GM18505 (cell line): ENCODE measurements around the gene PREB.

ENCODE experiments used
- ATAC-seq: cut with Tn5 transposase; IDR thresholded peaks from one replicate; pipeline ENCODE4 v1.9.1; 2021; ENCODE audit not compliant: unreplicated experiment
- POLR2A ChIP-seq: IDR thresholded peaks from 4 replicates; pipeline ENCODE4 v1.6.1; 2011; ENCODE audit warnings: borderline replicate concordance; ENCODE audit not compliant: insufficient read depth, insufficient read length; ENCODE audit errors: extremely low read depth

The PREB gene

GRCh38 chr2:27162151-27163121 is 28.0 kb upstream of the PREB start:
- no peak for TF ChIP-seq POLR2A
- ATAC-seq = no peak

- no peak for TF ChIP-seq POLR2A
- no peak for ATAC-seq
Measured at GRCh38 chr2:27160191-27160590, 25.8 kb upstream of the PREB start.

GRCh38 chr2:27159271-27159670 is 24.8 kb upstream of the PREB start:
- ATAC-seq = no peak

DNA sequence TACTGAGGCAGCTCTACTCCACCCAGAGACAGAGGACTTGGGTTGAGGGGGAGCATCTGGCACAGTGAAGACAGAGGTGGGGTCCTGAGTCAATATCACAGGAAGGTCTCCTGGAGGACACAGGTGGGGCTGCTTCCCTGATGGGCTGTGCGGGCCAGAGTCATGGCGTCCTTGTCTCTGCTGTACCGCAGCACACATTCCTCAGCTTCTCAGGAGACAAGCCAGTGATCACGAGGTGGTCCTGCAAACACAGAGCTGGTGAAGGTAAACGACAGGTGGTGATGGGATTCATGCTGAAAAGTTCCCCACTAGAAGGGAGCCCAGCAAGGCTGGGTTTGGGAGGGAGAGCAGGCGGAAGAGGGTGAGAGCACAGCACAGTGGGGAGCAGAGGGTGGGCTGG is 24.0 kb upstream of the PREB start:
- no peak for TF ChIP-seq POLR2A
- no peak for ATAC-seq

More at GRCh38 chr2:27159271-27159670, 24.8 kb upstream of the PREB start:
- no peak for TF ChIP-seq POLR2A

- no peak for ATAC-seq
- TF ChIP-seq POLR2A = no peak
Measured at GRCh38 chr2:27155069-27155520, 20.7 kb upstream of the PREB start.

GRCh38 chr2:27154488-27154887 is 20.1 kb upstream of the PREB start:
- TF ChIP-seq POLR2A = no peak
- no peak for ATAC-seq

- TF ChIP-seq POLR2A = no peak
- ATAC-seq = no peak
Measured at GRCh38 chr2:27152796-27153464, 18.5 kb upstream of the PREB start.

- no peak for ATAC-seq
- TF ChIP-seq POLR2A = no peak
Measured at GRCh38 chr2:27152102-27152795, 17.8 kb upstream of the PREB start.

- ATAC-seq = no peak
- TF ChIP-seq POLR2A = no peak
Measured at GRCh38 chr2:27150639-27151230, 16.3 kb upstream of the PREB start.

DNA sequence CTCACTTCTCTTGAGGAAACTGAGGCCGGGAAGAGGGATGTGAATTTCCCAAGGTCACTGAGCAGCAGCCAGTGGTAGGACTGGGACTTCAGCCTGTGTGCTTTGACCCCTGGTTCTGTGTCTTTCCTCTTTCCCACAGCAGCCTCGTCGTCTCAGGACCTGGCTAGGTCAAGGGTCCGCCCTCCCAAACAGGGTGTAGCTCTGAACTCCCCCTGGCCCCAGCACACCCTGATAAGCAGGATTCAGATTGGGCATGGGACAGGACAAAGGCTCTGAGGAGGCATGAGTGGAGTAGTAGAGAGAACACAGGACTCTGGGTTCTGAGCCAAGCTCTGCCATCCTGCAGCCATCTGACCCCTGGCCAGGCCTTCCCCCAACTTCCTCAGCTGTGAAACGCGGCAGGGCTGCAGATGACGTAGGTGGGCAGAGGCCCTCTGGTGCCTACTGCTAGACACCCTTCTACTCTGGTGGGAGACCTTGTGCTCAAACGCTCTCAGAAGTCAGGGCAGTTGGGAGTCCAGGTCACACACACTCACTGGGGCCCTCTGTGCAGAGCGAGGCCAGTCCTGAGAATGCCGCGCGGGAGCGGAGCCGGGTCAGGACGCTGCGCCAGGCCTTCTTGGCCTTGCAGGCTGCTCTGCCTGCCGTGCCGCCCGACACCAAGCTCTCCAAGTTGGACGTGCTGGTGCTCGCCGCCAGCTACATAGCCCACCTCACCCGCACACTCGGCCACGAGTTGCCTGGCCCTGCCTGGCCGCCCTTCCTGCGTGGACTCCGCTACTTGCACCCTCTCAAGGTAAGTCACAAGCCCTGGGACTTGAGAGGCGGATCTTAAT is 15.4 kb upstream of the PREB start:
- no peak for ATAC-seq
- TF ChIP-seq POLR2A = no peak

DNA sequence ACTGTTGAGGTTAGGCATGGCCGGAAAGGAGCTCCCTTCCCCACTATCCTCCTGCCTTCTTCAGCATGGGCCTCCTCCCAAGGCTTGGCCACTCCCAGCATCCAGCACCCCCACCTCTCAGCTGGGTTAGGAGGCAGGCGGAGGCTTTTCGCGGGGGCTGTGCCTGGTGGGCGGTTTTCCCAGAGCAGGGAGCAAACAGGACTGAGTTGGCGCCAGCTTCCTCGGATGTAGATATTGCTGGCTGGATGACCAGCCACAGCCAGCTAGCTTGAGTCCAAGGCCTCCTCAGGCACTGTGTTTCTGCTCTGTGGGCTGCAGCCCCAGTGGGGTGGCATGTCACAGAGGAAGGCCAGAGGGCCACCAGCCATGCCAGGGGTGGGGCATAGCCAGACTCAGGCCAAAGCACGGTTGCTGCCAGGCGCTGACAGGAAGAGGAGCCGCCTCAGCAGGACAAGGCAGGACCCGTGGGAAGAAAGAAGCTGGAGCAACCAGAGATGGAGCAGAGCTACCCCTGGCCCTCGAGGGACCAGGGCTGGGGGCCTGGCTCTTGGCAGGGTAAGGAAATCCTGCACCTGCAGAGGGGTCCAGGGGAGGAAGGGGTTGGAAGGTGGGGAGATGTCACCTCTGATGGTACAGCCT is 14.5 kb upstream of the PREB start, which contains the start of gene TCF23:
Gene TCF23, plus strand, starts transcription at position 204 of the 639 bp plus-strand sequence. Its CDS starts 130 bp downstream, at position 334.
- ATAC-seq = no peak
- TF ChIP-seq POLR2A = no peak

DNA sequence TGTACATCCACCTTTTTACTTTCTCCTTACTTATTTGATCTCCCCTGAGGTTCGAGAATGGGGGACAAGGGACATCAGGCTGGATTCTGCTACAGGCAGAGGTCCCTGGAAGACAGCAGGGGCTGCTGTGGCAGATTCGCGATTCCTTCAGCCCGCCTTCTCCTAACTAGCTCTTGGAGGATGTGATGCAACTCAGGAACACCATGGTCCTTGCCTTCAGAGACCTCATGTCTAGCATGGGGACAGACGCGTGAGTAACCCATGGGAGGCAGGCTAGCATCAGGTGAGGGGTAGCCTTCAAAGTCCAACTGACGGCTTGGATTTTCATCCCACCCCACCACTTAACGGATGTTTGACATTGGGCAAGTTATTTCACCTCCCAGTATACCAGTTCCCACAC is 13.5 kb upstream of the PREB start:
- ATAC-seq = no peak

More for the DNA sequence above, 13.5 kb upstream of the PREB start:
- no peak for TF ChIP-seq POLR2A
